ENCODE measurements around the gene MYLK3.
"Not testable (repeated sequence)": the region's sequence is repeated elsewhere in the genome, so short reads cannot be mapped to it uniquely, and the experiment has no call there.

Gene MYLK3

GRCh38 chr16:46747777-46748651 lies at the start of gene MYLK3:
TSS of gene MYLK3 (minus strand) at chr16:46748344. CDS start at chr16:46748193, 151 bp downstream.
- no peak for FAIRE-seq
- no peak for DNase-seq (ENCODE audit: insufficient read length, low spot score)
- no peak for TF ChIP-seq POLR2A (IDR thresholded peaks at IDR 0.05; ENCODE audit: low read depth, low read length)

DNA sequence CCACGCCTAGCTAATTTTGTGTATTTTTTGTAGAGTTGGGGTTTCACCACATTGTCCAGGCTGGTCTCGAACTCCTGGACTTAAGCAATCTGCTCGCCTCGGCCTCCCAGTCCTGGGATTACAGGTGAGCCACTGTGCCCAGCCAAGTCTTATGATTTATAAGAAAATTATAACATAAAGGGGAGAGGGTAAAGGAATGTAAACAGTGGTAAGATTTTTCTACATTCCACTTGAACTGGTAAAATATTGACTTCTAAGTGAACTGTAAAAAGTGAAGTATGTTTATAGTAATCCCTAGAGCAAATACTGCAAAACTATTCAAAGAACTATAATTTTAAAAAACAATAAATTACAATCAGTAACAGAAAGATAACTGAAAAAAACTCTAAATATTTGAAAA lies 49.4 kb upstream of the MYLK3 start:
- no peak for FAIRE-seq
- no peak for DNase-seq (ENCODE audit: insufficient read length, low spot score)

GRCh38 chr16:46796764-46797269 lies 48.7 kb upstream of the MYLK3 start:
- no peak for DNase-seq (ENCODE audit: insufficient read length, low spot score)
- no peak for FAIRE-seq
- no peak for TF ChIP-seq POLR2A (IDR thresholded peaks at IDR 0.05; ENCODE audit: low read depth, low read length)

More for the DNA sequence above, 49.4 kb upstream of the MYLK3 start:
- no peak for TF ChIP-seq POLR2A (IDR thresholded peaks at IDR 0.05; ENCODE audit: low read depth, low read length)

- no peak for FAIRE-seq
These were observed 45.7 kb upstream of the MYLK3 start for GRCh38 chr16:46793841-46794240.

DNA sequence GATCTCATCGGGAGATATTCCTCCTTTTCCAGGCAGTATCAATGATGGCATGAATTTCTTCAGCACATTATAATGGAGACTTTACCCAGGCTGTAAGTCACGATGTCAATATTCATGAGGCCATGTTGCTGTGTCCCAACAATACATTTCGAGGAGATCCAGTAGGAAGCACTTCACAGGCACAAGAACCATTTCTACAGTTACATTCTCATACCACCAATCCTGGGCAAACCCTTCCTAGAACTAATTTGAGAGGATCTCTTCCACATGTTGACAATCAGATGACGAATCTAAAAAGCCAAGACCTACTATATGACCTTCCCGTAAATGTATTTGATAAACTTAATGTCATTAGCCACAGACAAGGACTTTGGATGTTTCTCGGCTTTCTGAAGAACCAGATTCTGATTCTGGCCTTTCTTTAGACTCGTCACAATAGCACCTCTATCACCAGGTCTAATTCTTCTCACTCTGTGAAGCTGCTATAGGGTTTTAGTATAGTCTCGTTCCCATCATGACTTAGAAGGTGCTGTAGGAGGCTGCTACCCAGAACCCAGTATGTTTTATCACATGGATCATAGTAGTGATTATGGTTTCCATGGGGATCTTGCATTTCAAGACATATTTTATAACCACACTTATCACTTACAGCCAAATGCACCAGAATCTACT lies 42.6 kb upstream of the MYLK3 start:
- TF ChIP-seq POLR2A (IDR thresholded peaks at IDR 0.05; ENCODE audit: low read depth, low read length): no peak
- FAIRE-seq: peak; percentile 70
- no peak for DNase-seq (ENCODE audit: insufficient read length, low spot score)

More at GRCh38 chr16:46793841-46794240, 45.7 kb upstream of the MYLK3 start:
- no peak for TF ChIP-seq POLR2A (IDR thresholded peaks at IDR 0.05; ENCODE audit: low read depth, low read length)
- DNase-seq (ENCODE audit: insufficient read length, low spot score): no peak

DNA sequence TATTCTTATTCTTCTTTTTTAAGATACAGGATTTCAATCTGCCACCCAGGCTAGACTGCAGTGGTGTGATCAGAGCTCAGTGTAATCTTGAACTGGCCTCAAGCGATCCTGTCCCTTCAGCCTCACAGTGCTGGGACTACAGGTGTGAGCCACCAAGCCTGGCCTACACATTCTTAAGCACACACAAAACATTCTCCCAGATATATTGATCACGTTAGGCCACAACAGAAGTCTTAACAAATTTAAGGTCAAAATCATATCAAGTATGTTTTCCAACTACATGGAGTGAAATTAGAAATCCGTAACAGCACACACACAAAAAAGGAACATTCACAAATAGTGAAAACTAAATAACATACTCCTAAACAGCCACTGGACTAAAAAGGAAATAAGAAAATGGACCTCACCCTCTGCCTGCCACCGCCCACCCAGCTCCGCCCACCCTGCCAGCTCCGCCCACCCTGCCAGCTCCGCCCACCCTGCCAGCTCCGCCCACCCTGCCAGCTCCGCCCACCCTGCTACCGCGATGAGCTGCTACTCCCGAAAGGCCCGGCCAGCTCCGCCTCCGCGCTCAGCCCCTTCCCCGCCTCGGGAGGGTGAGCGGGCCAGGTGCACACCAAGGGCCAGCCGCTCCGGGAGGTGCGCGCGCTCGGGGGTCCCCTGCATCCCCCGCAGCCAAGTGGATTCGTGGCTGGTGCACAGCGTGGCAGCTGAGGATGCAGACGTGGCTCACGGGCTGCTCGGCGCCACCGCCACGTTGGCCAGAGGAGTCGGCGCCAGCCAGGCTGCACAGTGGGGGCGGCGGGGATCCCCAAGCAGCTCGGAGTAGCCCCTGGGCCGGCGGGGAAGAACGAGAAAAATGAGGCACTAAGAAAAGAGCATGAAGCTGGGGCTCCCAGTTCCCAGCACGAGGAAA lies 41.6 kb upstream of the MYLK3 start:
- FAIRE-seq: peak; percentile 68
- DNase-seq (ENCODE audit: insufficient read length, low spot score): peak; percentile 78
- TF ChIP-seq POLR2A (IDR thresholded peaks at IDR 0.05; ENCODE audit: low read depth, low read length): peak; percentile 80

DNA sequence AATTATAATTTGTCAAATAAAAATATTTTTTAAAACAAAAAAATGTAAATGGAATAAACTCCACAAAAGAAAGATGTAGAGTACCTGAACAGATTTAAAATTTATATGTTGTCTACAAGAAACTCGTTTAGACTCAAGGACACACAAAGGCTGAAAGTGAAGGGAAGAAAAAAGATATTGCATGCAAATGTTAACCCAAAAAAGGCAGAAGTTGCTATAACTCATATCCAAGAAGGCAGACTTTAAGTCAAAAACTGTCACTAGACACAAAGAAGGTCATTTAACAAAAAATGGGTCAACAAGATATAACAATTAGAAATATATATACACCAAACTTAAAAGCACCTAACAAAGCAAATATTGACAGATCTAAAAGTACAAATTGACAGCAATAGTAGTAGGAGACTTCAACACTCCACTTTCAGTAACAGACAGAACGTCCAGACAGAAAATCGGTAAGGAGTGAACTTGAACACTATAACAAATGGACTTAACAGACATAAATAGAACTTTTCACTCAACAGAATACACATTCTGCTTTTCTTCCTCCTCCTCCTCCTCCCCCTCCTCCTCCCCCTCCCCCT lies 40.8 kb upstream of the MYLK3 start:
- peak; percentile 33 for FAIRE-seq
- no peak for TF ChIP-seq POLR2A (IDR thresholded peaks at IDR 0.05; ENCODE audit: low read depth, low read length)
- DNase-seq (ENCODE audit: insufficient read length, low spot score): no peak

DNA sequence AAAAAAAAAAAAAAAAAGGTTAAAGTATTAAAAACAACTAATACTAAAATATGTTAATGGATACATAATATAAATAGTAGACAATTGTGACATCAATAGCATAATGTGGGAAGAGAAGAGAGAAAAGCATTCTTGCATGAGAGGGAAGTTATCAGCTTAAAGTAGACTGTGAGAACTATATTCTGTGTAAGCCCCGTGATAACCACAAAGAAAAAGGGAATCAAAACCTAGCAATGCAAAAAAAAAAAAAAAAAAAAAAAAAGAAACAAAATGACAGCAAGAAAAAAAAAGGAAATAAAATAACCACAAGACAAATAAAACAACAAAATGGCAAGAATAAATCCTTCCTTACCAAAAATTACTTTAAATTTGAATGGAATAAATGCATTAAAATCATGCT lies 39.8 kb upstream of the MYLK3 start:
- TF ChIP-seq POLR2A (IDR thresholded peaks at IDR 0.05; ENCODE audit: low read depth, low read length): no peak
- no peak for DNase-seq (ENCODE audit: insufficient read length, low spot score)
- no peak for FAIRE-seq

- DNase-seq (ENCODE audit: insufficient read length, low spot score) (no peak), FAIRE-seq (no peak)
- TF ChIP-seq POLR2A (IDR thresholded peaks at IDR 0.05; ENCODE audit: low read depth, low read length): no peak
These were observed 37.1 kb upstream of the MYLK3 start for GRCh38 chr16:46785076-46785845.

GRCh38 chr16:46784569-46784968 lies 36.4 kb upstream of the MYLK3 start:
- FAIRE-seq; DNase-seq (ENCODE audit: insufficient read length, low spot score): not testable (repeated sequence)

GRCh38 chr16:46783800-46784199 lies 35.7 kb upstream of the MYLK3 start:
- no peak for FAIRE-seq
- no peak for TF ChIP-seq POLR2A (IDR thresholded peaks at IDR 0.05; ENCODE audit: low read depth, low read length)
- no peak for DNase-seq (ENCODE audit: insufficient read length, low spot score)

DNA sequence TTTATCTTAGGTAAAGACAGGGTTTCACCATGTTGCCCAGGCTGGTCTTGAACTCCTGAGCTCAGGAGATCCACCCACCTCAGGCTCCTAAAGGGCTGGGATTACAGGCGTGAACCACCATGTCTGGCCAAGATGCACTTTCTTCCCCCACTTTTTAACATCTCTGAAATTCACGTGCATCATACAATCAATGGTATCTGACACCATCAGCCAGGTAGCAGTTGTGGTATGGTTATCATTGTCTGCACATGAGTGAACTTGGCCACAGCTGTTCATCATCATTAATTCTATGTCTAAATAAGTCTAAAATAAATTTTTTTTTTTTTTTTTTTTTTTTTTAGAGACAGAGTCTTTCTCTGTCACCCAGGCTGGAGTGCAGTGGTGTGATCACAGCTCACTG lies 34.2 kb upstream of the MYLK3 start:
- TF ChIP-seq POLR2A (IDR thresholded peaks at IDR 0.05; ENCODE audit: low read depth, low read length): no peak
- DNase-seq (ENCODE audit: insufficient read length, low spot score) (no peak), FAIRE-seq (no peak)

DNA sequence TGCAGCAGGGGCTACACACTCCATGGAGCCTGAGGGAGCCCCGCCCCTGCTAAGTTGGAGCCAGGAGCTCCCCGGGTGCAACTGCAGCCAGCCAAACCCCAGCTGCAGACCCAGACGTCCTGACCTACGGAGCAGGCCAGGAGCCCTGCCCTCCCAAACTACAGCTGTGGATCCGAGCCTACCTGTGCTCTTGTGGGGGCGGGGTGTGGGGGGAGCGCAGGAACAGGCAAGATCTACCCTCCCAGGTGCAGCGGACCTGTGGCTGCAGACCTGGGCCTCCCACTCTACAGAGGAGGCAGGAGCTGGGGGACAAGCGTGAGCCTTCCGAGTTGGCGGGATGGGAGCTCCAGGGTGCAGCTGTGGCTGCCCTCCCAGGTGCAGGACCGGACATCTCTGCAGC lies 29.7 kb upstream of the MYLK3 start:
- FAIRE-seq: no peak
- no peak for DNase-seq (ENCODE audit: insufficient read length, low spot score)
- TF ChIP-seq POLR2A (IDR thresholded peaks at IDR 0.05; ENCODE audit: low read depth, low read length): no peak

All from H54 (cell line).